Measurements from ENCODE around the gene AGPAT3. TPM values are rescaled to one million over a fixed set of nuclear protein-coding genes. Genes with fewer than 3 reads are reported as not detected.

The AGPAT3 gene
- polyA plus RNA-seq, 2 of the 4 experiments (the other 2 are of a cell fraction) = 18.2 to 20.3 TPM

GRCh38 chr21:43825242-43825935 is 39.6 kb upstream of the AGPAT3 start:
- DNase-seq (ENCODE audit: low read depth in 1 of 2, low spot score in 1 of 2) (no peak), FAIRE-seq (no peak), ATAC-seq (no peak)
- no peak overlapping the region for H3K4me3 ChIP-seq
- no peak overlapping the region for H3K4me2 ChIP-seq
- 90% methylated on average over 16 of the region's 24 CpGs for WGBS (ENCODE audit: missing lambda C conversion rate)
- TF ChIP-seq KDM1A (IDR thresholded peaks at IDR 0.05; ENCODE audit: low read depth) = no peak
- TF ChIP-seq NR3C1 (IDR thresholded peaks at IDR 0.05) = no peak
- TF ChIP-seq POLR2A (IDR thresholded peaks at IDR 0.05; ENCODE audit: low read length) = no peak
- TF ChIP-seq EP300 (IDR thresholded peaks at IDR 0.05) = no peak
- TF ChIP-seq EHMT2 (IDR thresholded peaks at IDR 0.05; ENCODE audit: low read depth) = no peak
- TF ChIP-seq, protein P1, sequence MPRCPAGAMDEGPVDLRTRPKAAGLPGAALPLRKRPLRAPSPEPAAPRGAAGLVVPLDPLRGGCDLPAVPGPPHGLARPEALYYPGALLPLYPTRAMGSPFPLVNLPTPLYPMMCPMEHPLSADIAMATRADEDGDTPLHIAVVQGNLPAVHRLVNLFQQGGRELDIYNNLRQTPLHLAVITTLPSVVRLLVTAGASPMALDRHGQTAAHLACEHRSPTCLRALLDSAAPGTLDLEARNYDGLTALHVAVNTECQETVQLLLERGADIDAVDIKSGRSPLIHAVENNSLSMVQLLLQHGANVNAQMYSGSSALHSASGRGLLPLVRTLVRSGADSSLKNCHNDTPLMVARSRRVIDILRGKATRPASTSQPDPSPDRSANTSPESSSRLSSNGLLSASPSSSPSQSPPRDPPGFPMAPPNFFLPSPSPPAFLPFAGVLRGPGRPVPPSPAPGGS (IDR thresholded peaks at IDR 0.05) = no peak
- TF ChIP-seq CHD2 (IDR thresholded peaks at IDR 0.05; ENCODE audit: low read length, partially characterized antibody) = no peak
- no peak for TF ChIP-seq E2F6 (IDR thresholded peaks at IDR 0.05; ENCODE audit: borderline replicate concordance, low read depth)
- ChIA-PET CTCF (interaction anchor here (1.0 to 1.5 kb wide), 5 partner anchors 15 to 150 kb away, joined by 3 to 5 read pairs (median 3); partner anchors contain the start of gene RRP1), POLR2A (no interaction called here)
- no peak overlapping the region for H3K27ac ChIP-seq
- H3K4me1 ChIP-seq = peaks cover 5% of the 10 kb centered on the region; the same call in 1 of the 3 replicates
- no peaks in the 10 kb centered on the region for H3K9me3 ChIP-seq

DNA sequence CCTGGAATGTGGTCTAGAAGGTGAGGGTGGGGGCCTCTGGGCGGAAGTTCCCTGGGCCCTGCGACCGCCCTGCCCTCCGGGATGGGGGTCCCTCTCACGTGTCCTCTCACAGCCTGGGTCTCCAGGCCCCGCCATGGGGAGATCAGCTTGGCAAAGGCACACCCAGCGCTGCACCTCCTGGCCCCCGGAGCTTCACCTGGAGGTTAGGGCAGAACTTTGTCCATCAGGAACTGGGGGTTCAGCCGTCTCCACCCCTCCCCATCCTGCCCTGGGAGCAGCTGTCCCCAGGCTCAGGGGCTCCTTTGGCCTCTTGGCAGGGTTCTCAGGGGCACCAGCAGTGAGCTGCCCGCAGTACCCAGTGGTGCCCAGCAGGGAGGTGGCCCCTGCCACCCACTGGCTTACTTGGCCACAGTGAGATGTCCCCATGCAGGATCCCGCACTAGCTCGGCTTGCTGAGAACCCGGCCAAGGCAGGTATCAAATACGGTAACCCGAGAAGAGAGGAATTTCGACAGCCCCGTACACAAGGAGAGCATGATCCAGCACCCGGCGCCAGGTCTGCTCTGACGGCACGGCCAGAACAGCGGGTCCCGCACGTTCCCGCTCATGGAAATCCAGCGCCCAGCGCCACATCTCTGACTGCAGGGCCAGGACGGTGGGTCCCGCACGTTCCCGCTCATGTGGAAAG is 38.9 kb upstream of the AGPAT3 start:
- Histone ChIP-seq H3K27ac (no peak overlapping the region; a peak in 1 of 6 replicates), H3K9me3 (no peaks in the 10 kb centered on the region), H3K4me3 (no peak overlapping the region), H3K4me2 (no peak overlapping the region), H3K4me1 (peaks cover 5% of the 10 kb centered on the region; the same call in 1 of the 3 replicates)
- ChIA-PET CTCF (interaction anchor here (1.0 to 1.5 kb wide), 5 partner anchors 9 to 149 kb away, joined by 3 to 11 read pairs (median 3); partner anchors contain the start of gene RRP1), POLR2A (no interaction called here)
- ATAC-seq (peak; percentile 70 to 80; a peak in 5 of 6 replicates), FAIRE-seq (no peak), DNase-seq (ENCODE audit: low read depth in 1 of 2, low spot score in 1 of 2) (peak in 1 of 2 experiments; percentile 13)
- TF ChIP-seq, protein P1 (IDR thresholded peaks at IDR 0.05) = no peak
- TF ChIP-seq CTCF (IDR thresholded peaks at IDR 0.05) (no peak), HOXA7 (CRISPR knock-in tag; IDR thresholded peaks at IDR 0.05) (no peak), CEBPB (IDR thresholded peaks at IDR 0.05) (no peak), KDM5A (IDR thresholded peaks at IDR 0.05) (no peak), USF2 (IDR thresholded peaks at IDR 0.05) (no peak), HOXB5 (CRISPR knock-in tag; IDR thresholded peaks at IDR 0.05) (no peak), KDM1A (IDR thresholded peaks at IDR 0.05; ENCODE audit: low read depth) (no peak), EP300 (IDR thresholded peaks at IDR 0.05) (no peak), ZSCAN20 (CRISPR knock-in tag; IDR thresholded peaks at IDR 0.05) (no peak), HEYL (CRISPR knock-in tag; IDR thresholded peaks at IDR 0.05) (no peak), RAD21 (conservative IDR thresholded peaks at IDR 0.05 in 1 of 2, IDR thresholded peaks at IDR 0.05 in 1 of 2) (no peak), MYC (IDR thresholded peaks at IDR 0.05; ENCODE audit: borderline replicate concordance, low read length) (no peak), EHF (CRISPR knock-in tag; IDR thresholded peaks at IDR 0.05) (no peak)
- 95% methylated on average over 16 of the region's 31 CpGs for WGBS (ENCODE audit: missing lambda C conversion rate)
